LNCAP (cell line): ENCODE data around the gene NRG2.

Experiments
- CTCF ChIP-seq: fragments of 450-650 bp; IDR thresholded peaks from 2 replicates; pipeline ENCODE4 v1.5.1; 2017; ENCODE audit warnings: mild to moderate bottlenecking

Gene NRG2

GRCh38 chr5:139859013-139859412, 184.1 kb downstream of the NRG2 start:
- TF ChIP-seq CTCF, result no peak

GRCh38 chr5:139856714-139857113, 186.4 kb downstream of the NRG2 start:
- no peak for TF ChIP-seq CTCF

- no peak for TF ChIP-seq CTCF
Measured at GRCh38 chr5:139855946-139856540, 187.1 kb downstream of the NRG2 start.

- TF ChIP-seq CTCF, result no peak
Measured at GRCh38 chr5:139855451-139855850, 187.6 kb downstream of the NRG2 start.

- TF ChIP-seq CTCF, result no peak
Measured at GRCh38 chr5:139854953-139855352, 188.1 kb downstream of the NRG2 start.

- no peak for TF ChIP-seq CTCF
Measured at GRCh38 chr5:139854029-139854605, 189.0 kb downstream of the NRG2 start.

GRCh38 chr5:139852696-139853095, 190.4 kb downstream of the NRG2 start:
- TF ChIP-seq CTCF, result no peak

GRCh38 chr5:139851558-139851957, 191.5 kb downstream of the NRG2 start:
- TF ChIP-seq CTCF, result no peak
